Measurements from ENCODE around the gene AKR1B1.

AKR1B1 gene

DNA sequence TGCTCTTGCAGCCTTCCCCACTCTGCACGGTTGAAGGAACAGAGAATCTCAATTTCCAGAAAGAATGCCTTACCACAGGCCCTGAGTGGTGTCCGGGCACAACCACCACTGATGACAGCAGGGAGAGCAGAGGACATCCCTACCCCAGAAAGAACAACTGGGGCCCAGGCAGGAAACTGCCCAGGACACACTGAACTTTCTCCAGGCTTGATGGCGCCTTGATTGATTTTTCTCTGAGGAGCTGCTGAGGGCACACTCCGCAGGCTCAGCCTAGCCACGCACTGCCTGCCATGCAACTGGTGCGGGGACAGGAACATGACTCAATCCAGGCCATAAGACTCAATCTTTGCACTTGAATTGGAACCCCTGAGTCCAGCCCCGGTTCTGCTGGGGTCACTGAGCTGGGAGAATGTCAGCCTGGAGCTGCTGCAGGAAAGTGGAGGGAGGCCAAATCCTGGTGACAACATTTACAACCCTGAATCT, 5.9 kb downstream of the AKR1B1 start:
- no peak overlapping the region for H3K4me3 ChIP-seq (ENCODE audit: insufficient read depth in 1 of 2, low read depth in 1 of 2, low read length in 2 of 2)
- H3K4me1 ChIP-seq (ENCODE audit: control insufficient read depth, insufficient read depth, low read depth, low read length) = peaks cover 50% of the 10 kb centered on the region
- no peak overlapping the region for H3K9ac ChIP-seq (ENCODE audit: low read length)
- H2AFZ ChIP-seq (ENCODE audit: low read depth, low read length) = no peak overlapping the region
- peaks cover 12% of the 10 kb centered on the region for H3K79me1 ChIP-seq (replicated peaks; ENCODE audit: low read length, poor library complexity, severe bottlenecking)
- peak overlapping the region; percentile 4 to 59 for H2BK12ac ChIP-seq (ENCODE audit: low read length in 2 of 2)
- H3K4ac ChIP-seq (ENCODE audit: low read depth in 1 of 2, low read length in 2 of 2) = peak overlapping the region in 1 of 2 experiments; percentile 81
- H2BK120ac ChIP-seq (ENCODE audit: low read depth, low read length) = peak overlapping the region; percentile 67
- H3K27me3 ChIP-seq (ENCODE audit: control insufficient read depth in 1 of 2, insufficient read depth in 1 of 2, low read length in 2 of 2) = no peaks in the 10 kb centered on the region
- H3K27ac ChIP-seq (ENCODE audit: low read length, poor library complexity, severe bottlenecking) = peak overlapping the region; percentile 96
- H3K9me3 ChIP-seq (ENCODE audit: control insufficient read depth, low read length) = no peaks in the 10 kb centered on the region
- WGBS = 86% methylated on average over 7 of the region's 7 CpGs
- no peak overlapping the region for H2BK15ac ChIP-seq (ENCODE audit: low read depth, poor library complexity, severe bottlenecking)
- peak overlapping the region in 1 of 2 experiments; percentile 9 for H3K14ac ChIP-seq (ENCODE audit: low read length in 2 of 2)
- H3K23ac ChIP-seq (ENCODE audit: low read length in 2 of 2) = no peak overlapping the region
- peaks cover 46 to 83% of the 10 kb centered on the region in 2 experiments for H3K36me3 ChIP-seq (ENCODE audit: control insufficient read depth in 1 of 2, insufficient read depth in 2 of 2, low read depth in 1 of 2, low read length in 2 of 2)
- H3K18ac ChIP-seq (ENCODE audit: low read depth in 1 of 2, low read length in 2 of 2) = peak overlapping the region; percentile 22 to 69
- no peak overlapping the region for H3K4me2 ChIP-seq (ENCODE audit: low read length, poor library complexity, severe bottlenecking)
- peak overlapping the region; percentile 85 for H2BK5ac ChIP-seq (ENCODE audit: low read depth, low read length, poor library complexity, severe bottlenecking)
- H4K91ac ChIP-seq (ENCODE audit: low read length) = peak overlapping the region; percentile 70
- peak; percentile 5 for DNase-seq
- peak overlapping the region; percentile 67 for H2AK5ac ChIP-seq (ENCODE audit: low read length, severe bottlenecking)
- H4K8ac ChIP-seq (ENCODE audit: low read length) = peak overlapping the region; percentile 35

- H3K14ac ChIP-seq (ENCODE audit: low read length in 2 of 2) = peak overlapping the region in 1 of 2 experiments; percentile 44
- peaks cover 48% of the 10 kb centered on the region for H3K4me1 ChIP-seq (ENCODE audit: control insufficient read depth, insufficient read depth, low read depth, low read length)
- no peak overlapping the region for H3K4me3 ChIP-seq (ENCODE audit: insufficient read depth in 1 of 2, low read depth in 1 of 2, low read length in 2 of 2)
- H2BK12ac ChIP-seq (ENCODE audit: low read length in 2 of 2) = peak overlapping the region in 1 of 2 experiments; percentile 89
- peak overlapping the region; percentile 40 for H4K8ac ChIP-seq (ENCODE audit: low read length)
- no peak overlapping the region for H2AFZ ChIP-seq (ENCODE audit: low read depth, low read length)
- H3K27me3 ChIP-seq (ENCODE audit: control insufficient read depth in 1 of 2, insufficient read depth in 1 of 2, low read length in 2 of 2) = no peaks in the 10 kb centered on the region
- H4K91ac ChIP-seq (ENCODE audit: low read length) = peak overlapping the region; percentile 58
- peak overlapping the region; percentile 96 for H3K27ac ChIP-seq (ENCODE audit: low read length, poor library complexity, severe bottlenecking)
- H3K18ac ChIP-seq (ENCODE audit: low read depth in 1 of 2, low read length in 2 of 2) = peak overlapping the region in 1 of 2 experiments; percentile 59
- H3K79me1 ChIP-seq (replicated peaks; ENCODE audit: low read length, poor library complexity, severe bottlenecking) = peaks cover 13% of the 10 kb centered on the region
- no peak overlapping the region for H3K23ac ChIP-seq (ENCODE audit: low read length in 2 of 2)
- peak; percentile 72 for DNase-seq
- no peak overlapping the region for H3K9ac ChIP-seq (ENCODE audit: low read length)
- no peak overlapping the region for H2BK15ac ChIP-seq (ENCODE audit: low read depth, poor library complexity, severe bottlenecking)
- H2BK5ac ChIP-seq (ENCODE audit: low read depth, low read length, poor library complexity, severe bottlenecking) = peak overlapping the region; percentile 71
- H3K4me2 ChIP-seq (ENCODE audit: low read length, poor library complexity, severe bottlenecking) = no peak overlapping the region
- peaks cover 48 to 89% of the 10 kb centered on the region in 2 experiments for H3K36me3 ChIP-seq (ENCODE audit: control insufficient read depth in 1 of 2, insufficient read depth in 2 of 2, low read depth in 1 of 2, low read length in 2 of 2)
- H3K9me3 ChIP-seq (ENCODE audit: control insufficient read depth, low read length) = no peaks in the 10 kb centered on the region
- peak overlapping the region; percentile 86 for H2AK5ac ChIP-seq (ENCODE audit: low read length, severe bottlenecking)
- peak overlapping the region; percentile 46 to 63 for H3K4ac ChIP-seq (ENCODE audit: low read depth in 1 of 2, low read length in 2 of 2)
- WGBS = 85% methylated on average over 4 of the region's 5 CpGs
- no peak overlapping the region for H2BK120ac ChIP-seq (ENCODE audit: low read depth, low read length)
Observed at GRCh38 chr7:134452419-134452838, 6.5 kb downstream of the AKR1B1 start.

GRCh38 chr7:134451656-134452055, 7.2 kb downstream of the AKR1B1 start:
- no peak for DNase-seq
- Histone ChIP-seq H3K27me3 (ENCODE audit: control insufficient read depth in 1 of 2, insufficient read depth in 1 of 2, low read length in 2 of 2) (no peaks in the 10 kb centered on the region), H3K4ac (ENCODE audit: low read depth in 1 of 2, low read length in 2 of 2) (no peak overlapping the region), H3K36me3 (ENCODE audit: control insufficient read depth in 1 of 2, insufficient read depth in 2 of 2, low read depth in 1 of 2, low read length in 2 of 2) (peaks cover 53 to 89% of the 10 kb centered on the region in 2 experiments), H2BK12ac (ENCODE audit: low read length in 2 of 2) (no peak overlapping the region), H2BK120ac (ENCODE audit: low read depth, low read length) (no peak overlapping the region), H2BK5ac (ENCODE audit: low read depth, low read length, poor library complexity, severe bottlenecking) (no peak overlapping the region), H2BK15ac (ENCODE audit: low read depth, poor library complexity, severe bottlenecking) (no peak overlapping the region), H3K79me1 (replicated peaks; ENCODE audit: low read length, poor library complexity, severe bottlenecking) (peaks cover 20% of the 10 kb centered on the region), H3K18ac (ENCODE audit: low read depth in 1 of 2, low read length in 2 of 2) (no peak overlapping the region), H3K4me1 (ENCODE audit: control insufficient read depth, insufficient read depth, low read depth, low read length) (peaks cover 48% of the 10 kb centered on the region), H2AFZ (ENCODE audit: low read depth, low read length) (no peak overlapping the region), H3K4me3 (ENCODE audit: insufficient read depth in 1 of 2, low read depth in 1 of 2, low read length in 2 of 2) (no peak overlapping the region), H2AK5ac (ENCODE audit: low read length, severe bottlenecking) (no peak overlapping the region), H4K91ac (ENCODE audit: low read length) (no peak overlapping the region), H3K4me2 (ENCODE audit: low read length, poor library complexity, severe bottlenecking) (no peak overlapping the region), H3K27ac (ENCODE audit: low read length, poor library complexity, severe bottlenecking) (peak overlapping the region; percentile 96), H4K8ac (ENCODE audit: low read length) (no peak overlapping the region), H3K9me3 (ENCODE audit: control insufficient read depth, low read length) (no peaks in the 10 kb centered on the region), H3K9ac (ENCODE audit: low read length) (no peak overlapping the region), H3K23ac (ENCODE audit: low read length in 2 of 2) (no peak overlapping the region), H3K14ac (ENCODE audit: low read length in 2 of 2) (no peak overlapping the region)
- whole genome bisulfite sequencing = 98% methylated on average over 11 of the region's 11 CpGs

DNA sequence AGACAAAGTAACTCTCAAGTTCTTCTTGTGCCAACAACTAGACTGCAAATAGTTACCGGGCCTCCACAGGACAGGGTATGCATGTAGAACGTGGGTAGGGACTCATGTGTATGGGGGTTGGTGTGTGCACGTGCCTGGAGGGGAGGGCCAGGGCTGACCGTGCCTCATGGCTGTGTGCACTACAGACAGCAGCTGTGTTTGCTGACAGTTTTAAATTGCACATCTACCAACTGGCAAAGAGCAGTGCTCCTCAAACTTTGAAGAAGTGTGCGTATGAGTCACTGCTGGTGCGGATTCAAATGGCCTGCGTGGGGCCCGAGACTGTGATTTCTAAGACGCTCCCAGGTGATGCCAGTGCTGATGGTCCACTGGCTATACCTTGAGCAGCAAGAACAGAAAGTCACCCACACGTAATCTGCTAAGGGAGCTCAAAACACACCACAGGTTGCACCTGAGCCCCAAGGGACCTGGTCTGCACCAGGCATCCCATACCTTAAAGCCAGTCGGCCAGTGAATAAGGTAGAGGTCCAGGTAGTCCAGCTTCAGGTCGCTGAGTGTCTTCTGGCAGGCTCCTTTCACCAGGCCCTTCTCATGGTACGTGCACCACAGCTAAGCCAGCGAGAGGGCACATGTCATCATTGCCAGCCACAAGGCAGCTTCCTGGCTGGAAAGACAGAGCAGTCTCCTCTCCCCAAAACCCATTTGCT, 8.5 kb downstream of the AKR1B1 start:
- Histone ChIP-seq H3K9me3 (ENCODE audit: control insufficient read depth, low read length) (no peaks in the 10 kb centered on the region), H3K79me1 (replicated peaks; ENCODE audit: low read length, poor library complexity, severe bottlenecking) (peaks cover 26% of the 10 kb centered on the region), H3K27ac (ENCODE audit: low read length, poor library complexity, severe bottlenecking) (no peak overlapping the region), H3K18ac (ENCODE audit: low read depth in 1 of 2, low read length in 2 of 2) (peak overlapping the region in 1 of 2 experiments; percentile 28), H3K23ac (ENCODE audit: low read length in 2 of 2) (no peak overlapping the region), H2BK120ac (ENCODE audit: low read depth, low read length) (no peak overlapping the region), H3K27me3 (ENCODE audit: control insufficient read depth in 1 of 2, insufficient read depth in 1 of 2, low read length in 2 of 2) (no peaks in the 10 kb centered on the region), H3K36me3 (ENCODE audit: control insufficient read depth in 1 of 2, insufficient read depth in 2 of 2, low read depth in 1 of 2, low read length in 2 of 2) (peaks cover 54 to 91% of the 10 kb centered on the region in 2 experiments), H2BK5ac (ENCODE audit: low read depth, low read length, poor library complexity, severe bottlenecking) (no peak overlapping the region), H2BK15ac (ENCODE audit: low read depth, poor library complexity, severe bottlenecking) (no peak overlapping the region), H2AFZ (ENCODE audit: low read depth, low read length) (no peak overlapping the region), H2BK12ac (ENCODE audit: low read length in 2 of 2) (no peak overlapping the region), H3K9ac (ENCODE audit: low read length) (no peak overlapping the region), H3K4me2 (ENCODE audit: low read length, poor library complexity, severe bottlenecking) (no peak overlapping the region), H2AK5ac (ENCODE audit: low read length, severe bottlenecking) (peak overlapping the region; percentile 53), H3K14ac (ENCODE audit: low read length in 2 of 2) (no peak overlapping the region), H4K91ac (ENCODE audit: low read length) (no peak overlapping the region), H3K4ac (ENCODE audit: low read depth in 1 of 2, low read length in 2 of 2) (no peak overlapping the region), H3K4me3 (ENCODE audit: insufficient read depth in 1 of 2, low read depth in 1 of 2, low read length in 2 of 2) (no peak overlapping the region), H4K8ac (ENCODE audit: low read length) (no peak overlapping the region), H3K4me1 (ENCODE audit: control insufficient read depth, insufficient read depth, low read depth, low read length) (peaks cover 45% of the 10 kb centered on the region)
- DNase-seq = peak; percentile 34
- 88% methylated on average over 14 of the region's 14 CpGs for WGBS
